Loucy (cell line): Measurements from ENCODE around the gene MIPEP.

Source experiments
- H2AFZ ChIP-seq: fragments of 200-600 bp; sonication (generic); 2 replicates; pipeline ENCODE4 v1.6.0; 2016; ENCODE audit warnings: antibody characterized with exemption, mild to moderate bottlenecking, low read length, moderate library complexity
- H3F3A ChIP-seq: fragments of 200-600 bp; 2 replicates; pipeline ENCODE4 v1.6.0; 2016; ENCODE audit warnings: antibody characterized with exemption, low read depth, mild to moderate bottlenecking
- H3K27me3 ChIP-seq: fragments of 200-600 bp; sonication (generic); 2 replicates; pipeline ENCODE4 v1.6.1; 2014; ENCODE audit warnings: low read length, mild to moderate bottlenecking; ENCODE audit not compliant: insufficient read depth, poor library complexity, severe bottlenecking
- H3K36me3 ChIP-seq: fragments of 200-600 bp; sonication (generic); 2 replicates; pipeline ENCODE4 v1.6.1; 2016; ENCODE audit warnings: low read length; ENCODE audit not compliant: insufficient read depth
- H3K4me1 ChIP-seq: fragments of 200-600 bp; sonication (generic); 2 replicates; pipeline ENCODE4 v1.5.1; 2014; ENCODE audit warnings: low read length, mild to moderate bottlenecking; ENCODE audit not compliant: insufficient read depth, poor library complexity, severe bottlenecking
- H3K4me2 ChIP-seq: fragments of 200-600 bp; sonication (generic); 2 replicates; pipeline ENCODE4 v1.6.0; 2014; ENCODE audit warnings: antibody characterized with exemption, low read length, low read depth, mild to moderate bottlenecking; ENCODE audit not compliant: poor library complexity, severe bottlenecking
- H3K4me3 ChIP-seq: fragments of 200-600 bp; sonication (generic); 2 replicates; pipeline ENCODE4 v1.5.1; 2014; ENCODE audit warnings: low read length, mild to moderate bottlenecking, mixed read lengths; ENCODE audit not compliant: poor library complexity, severe bottlenecking
- H3K79me2 ChIP-seq: fragments of 200-600 bp; sonication (generic); 2 replicates; pipeline ENCODE4 v1.6.1; 2014; ENCODE audit warnings: low read length; ENCODE audit not compliant: insufficient read depth
- H3K9ac ChIP-seq: fragments of 200-600 bp; sonication (generic); 2 replicates; pipeline ENCODE4 v1.6.0; 2014; ENCODE audit warnings: mild to moderate bottlenecking, low read depth, low read length, moderate library complexity; ENCODE audit not compliant: poor library complexity, severe bottlenecking
- H3K9me2 ChIP-seq: fragments of 200-600 bp; sonication (generic); replicated peaks from 2 replicates; pipeline ENCODE4 v1.6.1; 2016; ENCODE audit warnings: low read depth, low read length, mixed read lengths
- H3K9me3 ChIP-seq: fragments of 200-600 bp; sonication (generic); 2 replicates; pipeline ENCODE4 v1.6.1; 2014; ENCODE audit warnings: mild to moderate bottlenecking, antibody characterized with exemption, low read length, low read depth; ENCODE audit not compliant: insufficient read depth
- H4K20me1 ChIP-seq: fragments of 200-600 bp; sonication (generic); 2 replicates; pipeline ENCODE4 v1.6.0; 2014; ENCODE audit warnings: antibody characterized with exemption, low read length, mild to moderate bottlenecking; ENCODE audit not compliant: insufficient read depth, poor library complexity, severe bottlenecking
- CTCF ChIP-seq: fragments of 200-600 bp; sonication (generic); conservative IDR thresholded peaks from 2 replicates; pipeline ENCODE4 v1.5.1; 2014; ENCODE audit warnings: mild to moderate bottlenecking, antibody characterized with exemption, low read length
- EZH2phosphoT487 ChIP-seq: fragments of 200-600 bp; IDR thresholded peaks from 2 replicates; pipeline ENCODE4 v1.6.1; 2018; ENCODE audit warnings: antibody characterized with exemption, mild to moderate bottlenecking, moderate library complexity, borderline replicate concordance

The MIPEP gene

DNA sequence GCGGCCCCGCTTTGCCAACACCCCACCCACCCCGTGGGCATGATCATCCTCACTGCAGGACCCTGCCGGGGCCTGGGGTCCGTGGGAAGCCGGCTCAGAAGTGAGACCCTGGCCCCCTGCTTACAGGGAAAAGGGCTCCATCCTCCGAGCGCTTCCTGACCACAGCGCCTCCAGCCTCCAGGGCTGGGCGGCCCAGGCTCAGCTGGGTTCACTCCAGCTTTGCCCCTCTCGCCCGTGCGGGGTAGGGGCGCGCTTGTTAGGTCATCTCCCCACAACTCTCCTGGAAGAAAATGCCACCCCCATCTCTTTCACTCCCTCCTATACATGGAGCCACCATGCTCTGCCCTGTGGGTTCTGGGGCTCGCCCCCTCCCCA, 14.7 kb upstream of the MIPEP start:
- H3K4me3 ChIP-seq, result no peak overlapping the region
- no peaks in the 10 kb centered on the region for H3F3A ChIP-seq
- H3K4me2 ChIP-seq, result no peak overlapping the region

DNA sequence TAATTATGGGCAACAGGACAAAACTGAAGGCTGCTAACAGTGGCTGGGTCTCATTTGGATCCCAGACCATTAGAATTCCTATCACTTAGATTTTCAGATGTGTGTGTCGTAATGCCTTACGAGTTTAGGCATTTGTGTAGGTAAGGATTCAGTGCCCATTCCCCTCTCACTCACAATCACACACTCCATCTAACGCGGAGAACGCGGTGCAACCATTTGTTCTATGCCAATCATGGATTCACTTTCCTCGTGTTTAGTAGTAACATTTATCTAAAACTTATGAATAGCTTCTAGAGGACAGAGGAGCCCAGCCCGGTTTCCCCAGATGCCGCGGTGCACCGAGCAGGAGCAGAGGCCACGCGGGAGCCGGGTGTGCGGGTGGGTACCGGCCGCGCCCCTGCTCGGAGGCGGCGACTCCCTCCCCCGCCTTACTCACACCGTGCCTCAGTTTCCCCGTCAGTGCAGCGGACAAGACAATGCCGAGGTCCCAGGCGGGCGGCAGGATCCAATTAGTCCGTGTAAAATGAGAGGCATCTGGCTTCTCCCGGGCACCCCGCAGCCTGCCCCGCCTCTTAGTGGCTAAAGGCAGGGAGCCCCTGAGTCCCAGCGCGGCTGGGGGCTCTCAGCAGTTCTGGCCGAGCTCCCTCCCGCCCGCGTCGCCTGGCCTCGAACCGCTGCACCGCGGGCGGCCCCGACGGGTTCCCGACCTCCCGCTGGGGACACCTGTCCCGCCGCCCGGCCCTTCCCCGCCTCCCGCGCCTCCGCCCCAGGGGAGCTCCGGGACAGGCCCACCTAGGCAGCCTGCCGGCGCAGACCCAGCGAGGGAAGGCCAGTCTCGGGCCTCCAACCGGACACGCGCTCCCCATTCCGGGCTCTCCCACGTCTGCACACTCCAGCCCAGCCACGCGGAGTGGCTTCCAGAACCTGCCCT, 14.0 kb upstream of the MIPEP start:
- no peak for TF ChIP-seq CTCF
- no peak for TF ChIP-seq EZH2phosphoT487
- H2AFZ ChIP-seq, result no peak overlapping the region
- H4K20me1 ChIP-seq, result no peaks in the 10 kb centered on the region
- H3K9me2 ChIP-seq, result no peaks in the 10 kb centered on the region
- no peak overlapping the region for H3K4me2 ChIP-seq
- no peak overlapping the region for H3K4me3 ChIP-seq
- no peaks in the 10 kb centered on the region for H3K79me2 ChIP-seq
- peaks cover 3% of the 10 kb centered on the region for H3K4me1 ChIP-seq
- H3K27me3 ChIP-seq, result no peaks in the 10 kb centered on the region
- no peaks in the 10 kb centered on the region for H3F3A ChIP-seq
- H3K36me3 ChIP-seq, result no peaks in the 10 kb centered on the region
- no peak overlapping the region for H3K9ac ChIP-seq
- H3K9me3 ChIP-seq, result no peaks in the 10 kb centered on the region

More for the DNA sequence above, 14.7 kb upstream of the MIPEP start:
- Histone ChIP-seq H3K4me1 (peaks cover 3% of the 10 kb centered on the region), H3K9ac (no peak overlapping the region), H3K9me3 (no peaks in the 10 kb centered on the region), H3K27me3 (no peaks in the 10 kb centered on the region), H3K36me3 (no peaks in the 10 kb centered on the region), H3K79me2 (no peaks in the 10 kb centered on the region), H3K9me2 (no peaks in the 10 kb centered on the region), H4K20me1 (no peaks in the 10 kb centered on the region), H2AFZ (no peak overlapping the region)
- TF ChIP-seq CTCF, result no peak
- TF ChIP-seq EZH2phosphoT487, result no peak

- H3K79me2 ChIP-seq, result no peaks in the 10 kb centered on the region
- H3F3A ChIP-seq, result no peaks in the 10 kb centered on the region
- H3K4me3 ChIP-seq, result no peak overlapping the region
- H3K9me2 ChIP-seq, result no peaks in the 10 kb centered on the region
- no peaks in the 10 kb centered on the region for H3K36me3 ChIP-seq
- TF ChIP-seq CTCF (no peak), EZH2phosphoT487 (no peak)
- peaks cover 3% of the 10 kb centered on the region for H3K4me1 ChIP-seq
- H2AFZ ChIP-seq, result no peak overlapping the region
- H3K27me3 ChIP-seq, result no peaks in the 10 kb centered on the region
- H4K20me1 ChIP-seq, result no peaks in the 10 kb centered on the region
- H3K4me2 ChIP-seq, result no peak overlapping the region
- no peak overlapping the region for H3K9ac ChIP-seq
- H3K9me3 ChIP-seq, result no peaks in the 10 kb centered on the region
Observed at GRCh38 chr13:23901365-23901764, 12.2 kb upstream of the MIPEP start.
